Upper lobe of left lung (tissue), 6 donors: ENCODE data around the gene SORL1. TPM values are rescaled to one million over a fixed set of nuclear protein-coding genes. Genes with fewer than 3 reads are reported as not detected.
"Not testable (repeated sequence)": the region's sequence is repeated elsewhere in the genome, so short reads cannot be mapped to it uniquely, and the experiment has no call there.

ENCODE experiments used
- ATAC-seq, 2 donors: fragments of 200-7000 bp; cut with Tn5 transposase; one replicate each; pipeline ENCODE4 v1.9.1; 2022; ENCODE audit warnings: mild to moderate bottlenecking in 2 of 2, moderate library complexity in 2 of 2; ENCODE audit not compliant: low FRiP score in 2 of 2
- DNase-seq, 2 donors: peaks; one replicate each; pipeline ENCODE4 v3.0.0-alpha.2; 2019 to 2020
- H3K27ac ChIP-seq, 4 donors: fragments of 200-600 bp; sonication (generic); one replicate each; pipeline ENCODE4 v1.5.1; 2016 to 2019
- H3K27me3 ChIP-seq, 4 donors: fragments of 200-600 bp; sonication (generic); one replicate each; pipeline ENCODE4 v1.5.1; 2017 to 2019
- H3K36me3 ChIP-seq, 4 donors: fragments of 200-600 bp; sonication (generic); one replicate each; pipeline ENCODE4 v1.5.1; 2016 to 2019
- H3K4me1 ChIP-seq, 4 donors: fragments of 200-600 bp; sonication (generic); one replicate each; pipeline ENCODE4 v1.5.1; 2018 to 2019
- H3K4me3 ChIP-seq, 4 donors: fragments of 200-600 bp; sonication (generic); one replicate each; pipeline ENCODE4 v1.5.1; 2017 to 2019; ENCODE audit warnings: mild to moderate bottlenecking in 2 of 4, moderate library complexity in 1 of 4
- H3K9me3 ChIP-seq, 4 donors: fragments of 200-600 bp; sonication (generic); one replicate each; pipeline ENCODE4 v1.5.1; 2018 to 2019
- EP300 ChIP-seq, 4 donors: sonication (generic); formaldehyde crosslinking; IDR thresholded peaks; one replicate each; pipeline ENCODE4 v1.5.1; 2017; ENCODE audit warnings: antibody characterized with exemption in 4 of 4, control low read depth in 2 of 4
- POLR2A ChIP-seq, 4 donors: fragments of 450-650 bp; IDR thresholded peaks; one replicate each; pipeline ENCODE4 v1.5.1; 2016 to 2017; ENCODE audit warnings: antibody characterized with exemption in 4 of 4, mild to moderate bottlenecking in 2 of 4
- POLR2AphosphoS5 ChIP-seq, 2 donors: sonication (generic); formaldehyde crosslinking; IDR thresholded peaks; one replicate each; pipeline ENCODE4 v1.5.1; 2017; ENCODE audit warnings: antibody characterized with exemption in 2 of 2
- WGBS, 2 donors: methylation state at CpG; one replicate each; pipeline ENCODE4 v1.1.5; 2017 to 2018; 5-methylcytosine and 5-hydroxymethylcytosine counted together
- total RNA-seq, 6 donors: library from RNA; depleted of rRNA in 4 of 6; stranded (reverse); fragments of >200 nt in 4 of 6; gene quantifications; one replicate each; pipeline versions ENCODE4 v1.1.0 to v1.2.1, GENCODE V29; 2016 to 2021
- TF ChIP-seq, protein P1 (sequence below), 6 experiments: fragments of 450-650 bp in 4 of 6; fragments of 200-600 bp in 2 of 6; sonication (generic) in 2 of 6; IDR thresholded peaks; one replicate each; pipeline ENCODE4 v1.5.1; 2016 to 2019; ENCODE audit warnings: antibody characterized with exemption in 6 of 6
- donor health status: DM: no; HTN: no; CAD: no; lungs with moderate emphysema.
- donor health status: DM: no; HTN: yes; CAD: no; lungs with severe emphysema.

Gene SORL1
- total RNA-seq, 6 donors from 2014 or later, result 33.3 to 85.9 (median 67.2) TPM

DNA sequence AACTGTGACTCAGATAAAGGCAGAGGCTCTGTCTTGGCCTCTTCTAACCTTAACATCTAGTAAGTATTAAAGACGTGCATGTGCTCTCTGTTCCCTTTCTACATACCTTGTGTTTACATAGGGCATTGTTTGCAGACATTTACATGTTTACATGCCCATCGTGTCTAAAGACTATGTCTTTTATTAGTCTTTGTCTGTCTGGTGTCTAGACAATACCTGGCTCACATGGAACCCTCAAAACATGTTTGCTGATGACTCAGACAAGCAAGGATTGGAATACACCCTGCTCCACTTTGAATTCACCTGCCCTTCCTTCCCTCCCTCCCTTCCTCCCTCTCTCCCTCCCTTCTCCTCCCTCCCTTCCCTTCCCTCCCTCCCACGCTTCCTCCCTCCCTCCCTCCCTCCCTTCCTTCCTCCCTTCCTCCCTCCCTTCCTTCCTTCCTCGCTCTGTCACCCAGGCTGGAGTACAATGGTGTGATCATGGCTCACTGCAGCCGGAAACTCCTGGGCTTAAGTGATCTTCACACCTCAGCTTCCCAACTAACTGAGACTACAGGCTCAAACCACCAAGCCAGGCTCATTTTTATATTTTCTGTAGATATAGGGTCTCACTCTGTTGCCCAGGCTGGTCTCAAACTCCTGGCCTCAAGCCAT lies 24.4 kb downstream of the SORL1 start:
- no peaks in the 10 kb centered on the region for H3K36me3 ChIP-seq
- H3K4me1 ChIP-seq, result peaks cover 0 to 14% (median 9%) of the 10 kb centered on the region in 4 donors
- no peak for ATAC-seq
- no peak for DNase-seq
- H3K27ac ChIP-seq, result no peak overlapping the region
- no peaks in the 10 kb centered on the region for H3K9me3 ChIP-seq
- no peaks in the 10 kb centered on the region for H3K27me3 ChIP-seq
- 52% methylated on average over 5 of the region's 5 CpGs for WGBS, 2 donors
- H3K4me3 ChIP-seq, result no peak overlapping the region
- TF ChIP-seq EP300 (IDR thresholded peaks at IDR 0.05) (no peak), POLR2A (IDR thresholded peaks at IDR 0.05) (no peak), POLR2AphosphoS5 (IDR thresholded peaks at IDR 0.05) (no peak)
- TF ChIP-seq, protein P1, sequence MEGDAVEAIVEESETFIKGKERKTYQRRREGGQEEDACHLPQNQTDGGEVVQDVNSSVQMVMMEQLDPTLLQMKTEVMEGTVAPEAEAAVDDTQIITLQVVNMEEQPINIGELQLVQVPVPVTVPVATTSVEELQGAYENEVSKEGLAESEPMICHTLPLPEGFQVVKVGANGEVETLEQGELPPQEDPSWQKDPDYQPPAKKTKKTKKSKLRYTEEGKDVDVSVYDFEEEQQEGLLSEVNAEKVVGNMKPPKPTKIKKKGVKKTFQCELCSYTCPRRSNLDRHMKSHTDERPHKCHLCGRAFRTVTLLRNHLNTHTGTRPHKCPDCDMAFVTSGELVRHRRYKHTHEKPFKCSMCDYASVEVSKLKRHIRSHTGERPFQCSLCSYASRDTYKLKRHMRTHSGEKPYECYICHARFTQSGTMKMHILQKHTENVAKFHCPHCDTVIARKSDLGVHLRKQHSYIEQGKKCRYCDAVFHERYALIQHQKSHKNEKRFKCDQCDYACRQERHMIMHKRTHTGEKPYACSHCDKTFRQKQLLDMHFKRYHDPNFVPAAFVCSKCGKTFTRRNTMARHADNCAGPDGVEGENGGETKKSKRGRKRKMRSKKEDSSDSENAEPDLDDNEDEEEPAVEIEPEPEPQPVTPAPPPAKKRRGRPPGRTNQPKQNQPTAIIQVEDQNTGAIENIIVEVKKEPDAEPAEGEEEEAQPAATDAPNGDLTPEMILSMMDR (IDR thresholded peaks at IDR 0.05), result no peak

DNA sequence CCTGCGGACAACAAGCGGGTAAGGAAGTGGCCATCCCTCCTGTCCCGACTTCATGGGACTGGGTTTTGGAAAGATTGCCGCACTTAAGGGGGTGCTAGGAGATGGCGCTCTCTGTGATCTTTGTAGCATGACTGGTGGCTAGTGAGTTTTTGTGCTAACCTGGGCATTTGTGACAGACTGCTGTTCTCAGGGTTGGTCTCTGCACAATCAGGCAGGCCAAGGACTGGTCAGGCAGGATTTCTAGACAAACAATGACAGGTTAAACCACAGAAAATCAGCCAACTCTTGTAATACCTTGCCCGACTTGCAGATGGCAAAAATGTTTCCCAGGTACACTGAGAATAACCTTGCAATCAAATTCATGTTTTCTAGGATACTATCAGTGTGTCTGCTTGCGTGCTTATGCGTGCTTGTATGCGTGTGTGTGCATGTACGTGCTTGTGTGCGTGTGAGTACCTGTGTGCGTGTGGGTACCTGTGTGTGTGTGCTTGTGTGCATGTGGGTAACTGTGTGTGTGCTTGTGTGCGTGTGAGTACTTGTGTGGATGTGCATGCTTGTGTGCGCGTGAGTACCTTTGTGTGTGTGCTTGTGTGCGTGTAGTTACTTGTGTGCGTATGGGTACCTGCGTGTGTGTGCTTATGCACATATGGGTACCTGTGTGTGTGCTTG lies 26.2 kb downstream of the SORL1 start:
- WGBS, 2 donors, result 83 to 91% methylated on average over 17 to 18 of the region's 18 CpGs
- ATAC-seq, result peak in 1 of 2 donors; percentile 77
- DNase-seq, result no peak

DNA sequence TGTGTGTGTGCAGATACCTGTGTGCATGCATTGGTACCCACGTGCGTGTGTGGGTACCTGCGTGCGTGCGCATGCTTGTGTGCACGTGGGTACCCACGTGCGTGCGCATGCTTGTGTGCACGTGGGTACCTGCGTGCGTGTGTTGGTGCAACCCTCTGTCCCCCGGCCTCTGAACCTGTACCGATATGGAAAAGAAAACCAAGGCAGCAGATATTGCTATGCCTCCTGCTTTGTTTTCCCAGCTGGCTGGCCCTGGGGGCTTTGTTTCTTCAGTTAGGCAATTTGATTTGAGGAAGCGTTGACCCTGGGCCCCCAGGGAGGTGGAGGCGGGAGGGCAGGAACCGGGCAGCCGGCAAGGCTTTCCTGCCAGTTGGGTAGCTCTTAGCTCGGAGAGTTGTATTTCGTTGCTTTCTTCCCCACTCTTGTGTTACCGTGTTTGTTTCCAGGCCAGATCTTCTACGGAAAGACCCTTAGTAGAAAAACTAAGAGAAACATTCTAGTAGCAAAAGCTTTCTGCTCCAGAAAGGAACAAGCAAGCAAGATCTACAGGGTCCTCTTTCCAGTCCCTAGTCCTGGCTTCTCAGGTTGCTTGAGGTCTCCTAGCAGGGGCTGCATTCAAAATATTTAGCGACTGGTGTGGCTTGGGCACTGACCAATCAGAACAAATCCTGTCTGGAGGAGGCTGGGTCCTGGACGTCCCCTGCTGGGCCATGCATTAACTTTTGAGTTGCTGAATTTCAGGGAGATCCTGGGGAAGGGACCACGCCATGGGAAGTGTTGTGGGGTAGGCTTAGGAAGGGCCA lies 27.0 kb downstream of the SORL1 start:
- TF ChIP-seq EP300 (IDR thresholded peaks at IDR 0.05), result no peak
- TF ChIP-seq, protein P1 (IDR thresholded peaks at IDR 0.05), result no peak
- no peak for TF ChIP-seq POLR2A (IDR thresholded peaks at IDR 0.05)
- TF ChIP-seq POLR2AphosphoS5 (IDR thresholded peaks at IDR 0.05), result no peak
- Histone ChIP-seq H3K4me3 (no peak overlapping the region), H3K27me3 (no peaks in the 10 kb centered on the region), H3K27ac (no peak overlapping the region), H3K4me1 (peaks cover 2 to 35% (median 24%) of the 10 kb centered on the region in 4 donors), H3K9me3 (no peaks in the 10 kb centered on the region), H3K36me3 (no peaks in the 10 kb centered on the region)
- ATAC-seq (no peak), DNase-seq (peak in 1 of 2 donors; percentile 34)
- WGBS, 2 donors, result 66 to 76% methylated on average over 24 to 25 of the region's 25 CpGs

More for the DNA sequence above, 26.2 kb downstream of the SORL1 start:
- Histone ChIP-seq H3K9me3 (no peaks in the 10 kb centered on the region), H3K4me1 (peaks cover 2 to 27% (median 21%) of the 10 kb centered on the region in 4 donors), H3K27ac (no peak overlapping the region), H3K4me3 (no peak overlapping the region), H3K27me3 (no peaks in the 10 kb centered on the region), H3K36me3 (no peaks in the 10 kb centered on the region)
- TF ChIP-seq POLR2A (IDR thresholded peaks at IDR 0.05) (no peak), EP300 (IDR thresholded peaks at IDR 0.05) (no peak), POLR2AphosphoS5 (IDR thresholded peaks at IDR 0.05) (no peak)
- TF ChIP-seq, protein P1 (IDR thresholded peaks at IDR 0.05), result no peak

- TF ChIP-seq, protein P1 (IDR thresholded peaks at IDR 0.05), result no peak
- no peak for TF ChIP-seq EP300 (IDR thresholded peaks at IDR 0.05)
- TF ChIP-seq POLR2AphosphoS5 (IDR thresholded peaks at IDR 0.05), result no peak
- no peak for TF ChIP-seq POLR2A (IDR thresholded peaks at IDR 0.05)
- H3K4me1 ChIP-seq, result peaks cover 2 to 38% (median 24%) of the 10 kb centered on the region in 4 donors
- no peaks in the 10 kb centered on the region for H3K36me3 ChIP-seq
- no peak for ATAC-seq
- 81 to 88% methylated on average over 7 of the region's 7 CpGs for WGBS, 2 donors
- H3K4me3 ChIP-seq, result no peak overlapping the region
- no peak for DNase-seq
- H3K27ac ChIP-seq, result no peak overlapping the region
- no peaks in the 10 kb centered on the region for H3K9me3 ChIP-seq
- H3K27me3 ChIP-seq, result no peaks in the 10 kb centered on the region
Observed at GRCh38 chr11:121479698-121480238, 27.7 kb downstream of the SORL1 start.

- H3K4me3 ChIP-seq, DNase-seq, H3K27me3 ChIP-seq, H3K9me3 ChIP-seq, H3K36me3 ChIP-seq, ATAC-seq: not testable (repeated sequence)
- WGBS, 2 donors, result 80 to 81% methylated on average over 2 of the region's 2 CpGs
- H3K4me1 ChIP-seq, result peaks cover 2 to 38% (median 24%) of the 10 kb centered on the region in 4 donors
- peak overlapping the region; percentile 4 to 64 (median 60) for H3K27ac ChIP-seq
Observed at GRCh38 chr11:121481484-121482230, 29.5 kb downstream of the SORL1 start.
